ENCODE measurements around the gene CASP2. TPM values are rescaled to one million over a fixed set of nuclear protein-coding genes. Genes with fewer than 3 reads are reported as not detected.

The CASP2 gene
- total RNA-seq: 7.2 and 10.1 TPM in 2 replicates

DNA sequence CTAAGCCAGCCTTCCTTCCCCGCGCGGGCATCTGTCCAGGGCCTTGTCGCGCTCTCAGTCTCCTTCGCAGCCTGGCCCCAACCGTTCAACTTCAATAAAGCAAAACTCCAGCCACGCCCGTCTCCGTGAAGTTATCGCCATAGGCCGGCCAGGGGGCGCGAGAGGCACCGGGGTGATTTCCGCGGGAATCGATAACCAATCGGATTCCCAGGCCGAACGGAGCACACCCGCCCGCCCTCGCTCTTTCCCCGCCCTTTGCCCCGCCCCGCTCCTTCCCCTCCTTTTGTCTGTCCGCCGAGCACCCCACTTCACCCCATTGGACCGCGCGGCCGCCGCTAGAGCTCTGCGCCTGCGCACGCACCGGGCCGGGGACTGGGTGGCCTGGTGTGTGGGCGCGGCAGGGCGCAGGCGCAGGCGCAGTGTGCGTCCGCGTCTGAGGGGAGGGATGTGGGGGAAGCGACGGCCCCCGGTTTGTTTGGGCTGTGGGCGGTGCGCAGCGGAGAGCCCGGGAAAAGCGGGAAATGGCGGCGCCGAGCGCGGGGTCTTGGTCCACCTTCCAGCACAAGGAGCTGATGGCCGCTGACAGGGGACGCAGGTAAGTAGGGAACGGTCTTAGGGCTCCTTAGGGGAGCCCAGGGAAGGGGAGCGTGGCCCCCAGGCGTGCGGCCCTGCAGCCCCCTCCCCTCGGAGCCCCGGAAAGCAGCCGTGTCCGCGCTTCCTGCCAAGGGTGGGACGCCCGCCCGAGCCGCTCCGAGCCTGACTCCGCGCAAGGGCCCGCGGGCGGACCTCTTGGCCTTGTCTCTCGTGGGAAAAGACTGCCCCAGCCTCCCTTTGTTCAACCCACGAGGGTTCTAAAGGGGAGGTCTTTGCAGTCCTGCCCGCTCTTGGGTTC lies at the start of gene CASP2:
Gene CASP2, plus strand, starts transcription at position 417 of the 892 bp plus-strand sequence. Its CDS starts 105 bp downstream, at position 522.

GRCh38 chr7:143263266-143264195 lies 24.6 kb upstream of the CASP2 start, which contains the start of gene GSTK1:
Gene GSTK1 (plus strand): TSS chr7:143263441. CDS start chr7:143263514, 73 bp downstream.

DNA sequence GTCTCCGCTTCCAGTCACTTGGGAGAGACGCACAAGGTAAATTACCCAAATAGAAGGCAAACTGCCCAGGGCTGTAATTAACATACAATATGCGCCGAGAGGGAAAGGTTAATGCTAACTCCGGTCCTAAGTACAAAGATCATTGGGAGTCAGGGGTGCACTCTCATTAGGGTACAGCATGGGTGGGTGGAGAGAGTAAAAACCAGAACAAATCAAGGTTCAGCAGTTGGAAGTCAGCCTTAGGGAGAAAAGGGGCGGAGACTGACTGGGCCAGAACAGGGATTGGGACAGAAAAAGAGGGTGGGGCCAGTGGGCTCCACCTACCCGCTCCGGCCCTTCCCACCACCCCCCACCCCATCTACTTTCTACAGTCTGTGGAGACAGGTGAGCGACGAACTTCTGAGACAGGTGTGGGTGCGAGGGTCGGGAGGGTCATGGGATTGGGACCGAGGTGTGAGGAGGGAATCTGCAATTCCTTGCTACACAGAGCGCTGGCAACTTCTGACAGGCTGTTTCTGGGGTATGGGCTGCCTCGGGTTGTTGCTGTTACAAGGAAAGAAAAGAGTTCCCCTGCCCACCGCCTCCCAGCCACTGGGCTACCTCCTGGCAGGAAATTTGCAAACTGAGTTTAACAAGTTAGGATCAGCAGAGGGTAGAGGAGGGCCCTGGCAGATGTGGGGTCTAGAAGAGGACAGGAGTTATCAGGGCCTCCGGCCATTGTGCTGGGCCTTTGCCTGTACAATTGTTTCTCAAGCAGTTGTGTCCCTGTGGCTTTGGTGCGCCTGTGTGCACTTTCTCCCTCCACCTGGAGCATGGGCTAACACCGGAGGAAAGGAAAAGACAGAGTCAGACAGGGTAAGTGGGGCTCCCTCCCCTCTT lies 3.3 kb upstream of the CASP2 start, which contains the start of gene TMEM139:
Gene TMEM139, plus strand, starts transcription at position 368 of the 879 bp plus-strand sequence. CDS start 1,000 bp downstream, outside the sequence.

GRCh38 chr7:143315776-143316175 lies 27.6 kb downstream of the CASP2 start, which contains the start of gene CLCN1:
Gene CLCN1 (plus strand): TSS chr7:143316111. CDS start chr7:143316213, 102 bp downstream.

Other genes with a start within 250 kb of the CASP2 start
- not detected in 2 replicates for gene OR6V1, start 236.0 kb upstream of the CASP2 start, total RNA-seq
- gene PIP, start 156.3 kb upstream of the CASP2 start, total RNA-seq: not detected in 2 replicates
- not detected in 2 replicates for gene TAS2R39, start 104.9 kb upstream of the CASP2 start, total RNA-seq
- gene TAS2R40, start 66.3 kb upstream of the CASP2 start, total RNA-seq: not detected in 2 replicates
- 154 and 185 TPM in 2 replicates for gene GSTK1, start 24.9 kb upstream of the CASP2 start, total RNA-seq
- not detected in 2 replicates for gene TMEM139, start 3.4 kb upstream of the CASP2 start, total RNA-seq
- not detected in 2 replicates for gene CLCN1, start 27.8 kb downstream of the CASP2 start, total RNA-seq
- 0.53 and 1.2 TPM in 2 replicates for gene FAM131B, start 74.4 kb downstream of the CASP2 start, total RNA-seq
- gene ZYX, start 93.0 kb downstream of the CASP2 start, total RNA-seq: 201 and 204 TPM in 2 replicates
- not detected in 2 replicates for gene EPHA1, start 120.5 kb downstream of the CASP2 start, total RNA-seq
- gene TAS2R60, start 155.1 kb downstream of the CASP2 start, total RNA-seq: not detected in 2 replicates
- gene TAS2R41, start 189.5 kb downstream of the CASP2 start, total RNA-seq: not detected in 2 replicates

Measured in myometrial cell (primary cell).